Ishikawa (cell line): ENCODE data around the gene DMRTC2.

Source experiments
- CEBPB ChIP-seq: IDR thresholded peaks from 2 replicates; pipeline ENCODE4 v1.6.1; 2012
- CREB1 ChIP-seq: IDR thresholded peaks from 2 replicates; pipeline ENCODE4 v1.6.1; 2012; ENCODE audit warnings: low read depth
- EGR1 ChIP-seq: IDR thresholded peaks from 2 replicates; pipeline ENCODE4 v1.6.1; 2012
- EP300 ChIP-seq: IDR thresholded peaks from 2 replicates; pipeline ENCODE4 v1.6.1; 2012; ENCODE audit warnings: borderline replicate concordance
- FOXM1 ChIP-seq: IDR thresholded peaks from 2 replicates; pipeline ENCODE4 v1.6.1; 2012; ENCODE audit warnings: low read depth, borderline replicate concordance
- NFIC ChIP-seq: IDR thresholded peaks from 2 replicates; pipeline ENCODE4 v1.6.1; 2012
- RAD21 ChIP-seq: IDR thresholded peaks from 2 replicates; pipeline ENCODE4 v1.6.1; 2012; ENCODE audit warnings: low read depth
- REST ChIP-seq: IDR thresholded peaks from 2 replicates; pipeline ENCODE4 v1.6.1; 2012; ENCODE audit warnings: low read depth, mild to moderate bottlenecking
- TAF1 ChIP-seq: IDR thresholded peaks from 2 replicates; pipeline ENCODE4 v1.6.1; 2012; ENCODE audit warnings: low read depth, mild to moderate bottlenecking
- TCF12 ChIP-seq: IDR thresholded peaks from 2 replicates; pipeline ENCODE4 v1.6.1; 2012; ENCODE audit warnings: low read depth
- TEAD4 ChIP-seq: IDR thresholded peaks from 2 replicates; pipeline ENCODE4 v1.6.1; 2012
- YY1 ChIP-seq: IDR thresholded peaks from 2 replicates; pipeline ENCODE4 v1.6.1; 2012; ENCODE audit warnings: low read depth
- ZBTB7A ChIP-seq: IDR thresholded peaks from 2 replicates; pipeline ENCODE4 v1.6.1; 2012; ENCODE audit warnings: low read depth
- TF ChIP-seq, protein P1 (sequence below): IDR thresholded peaks from 2 replicates; pipeline ENCODE4 v1.6.1; 2012
- TF ChIP-seq, protein P2 (sequence below): IDR thresholded peaks from 2 replicates; pipeline ENCODE4 v1.6.1; 2012

DMRTC2 gene

GRCh38 chr19:41815301-41815700 lies 29.5 kb upstream of the DMRTC2 start:
- TF ChIP-seq REST (no peak), FOXM1 (no peak), TCF12 (no peak), YY1 (no peak), EGR1 (no peak), TAF1 (no peak), CEBPB (no peak), CREB1 (no peak), RAD21 (no peak), TEAD4 (no peak), ZBTB7A (no peak), NFIC (no peak), EP300 (no peak)
- TF ChIP-seq, protein P1, sequence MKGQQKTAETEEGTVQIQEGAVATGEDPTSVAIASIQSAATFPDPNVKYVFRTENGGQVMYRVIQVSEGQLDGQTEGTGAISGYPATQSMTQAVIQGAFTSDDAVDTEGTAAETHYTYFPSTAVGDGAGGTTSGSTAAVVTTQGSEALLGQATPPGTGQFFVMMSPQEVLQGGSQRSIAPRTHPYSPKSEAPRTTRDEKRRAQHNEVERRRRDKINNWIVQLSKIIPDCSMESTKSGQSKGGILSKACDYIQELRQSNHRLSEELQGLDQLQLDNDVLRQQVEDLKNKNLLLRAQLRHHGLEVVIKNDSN, result no peak
- TF ChIP-seq, protein P2, sequence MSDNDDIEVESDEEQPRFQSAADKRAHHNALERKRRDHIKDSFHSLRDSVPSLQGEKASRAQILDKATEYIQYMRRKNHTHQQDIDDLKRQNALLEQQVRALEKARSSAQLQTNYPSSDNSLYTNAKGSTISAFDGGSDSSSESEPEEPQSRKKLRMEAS, result no peak

DNA sequence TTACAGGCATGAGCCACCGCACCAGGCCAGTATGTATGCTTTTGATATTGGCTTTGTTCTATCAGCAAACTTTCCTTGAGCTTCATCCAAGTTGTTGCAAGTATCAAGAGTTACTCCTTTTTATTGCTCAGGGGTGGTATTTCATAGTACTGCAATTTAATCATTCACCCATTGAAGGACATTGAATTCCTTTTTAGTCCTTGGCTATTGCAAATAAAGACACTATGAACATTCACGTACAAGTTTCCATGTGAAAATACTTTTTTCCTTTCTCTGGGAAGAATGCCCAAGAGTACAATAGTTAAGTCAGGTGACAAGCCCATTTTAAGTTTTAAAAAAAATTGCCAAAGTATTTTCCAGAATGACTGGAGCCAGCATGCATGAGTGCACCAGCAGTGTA lies 28.1 kb upstream of the DMRTC2 start:
- no peak for TF ChIP-seq TEAD4
- no peak for TF ChIP-seq FOXM1
- TF ChIP-seq EGR1, result no peak
- TF ChIP-seq, protein P1, result no peak
- TF ChIP-seq ZBTB7A, result no peak
- TF ChIP-seq YY1, result no peak

DNA sequence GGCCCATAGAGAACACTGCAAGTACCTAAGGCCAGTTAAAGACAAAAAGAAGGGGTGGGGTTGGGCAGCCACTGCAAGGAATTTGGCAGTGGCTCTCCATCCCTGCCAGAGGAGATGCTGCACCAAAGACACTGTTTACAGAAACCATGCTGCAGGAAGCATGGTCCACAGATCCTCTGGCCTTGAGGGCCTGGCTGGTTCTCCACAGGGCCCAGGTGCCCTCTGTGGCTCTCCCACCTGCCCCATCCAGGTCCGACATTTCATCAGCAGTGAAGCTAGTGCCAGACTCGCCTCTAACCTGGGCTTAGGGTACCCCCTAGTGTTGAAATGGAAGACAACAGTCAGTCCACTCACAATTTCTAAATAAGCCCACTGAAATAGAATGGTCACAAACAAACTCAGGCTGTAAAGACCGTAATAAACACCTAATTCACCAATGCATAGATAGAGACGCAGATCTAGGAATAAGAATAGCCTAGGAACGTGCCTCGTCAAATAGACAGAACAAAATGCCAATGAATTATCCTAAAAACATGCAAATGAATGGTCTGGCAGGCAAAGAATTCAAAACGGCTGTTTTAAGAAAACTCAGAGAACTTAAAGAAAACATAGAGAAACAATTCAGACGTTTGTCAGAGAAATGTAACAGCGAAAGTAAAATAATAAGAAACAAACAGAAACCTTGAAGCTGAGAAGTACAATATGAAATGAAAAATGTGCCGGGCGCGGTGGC lies 23.7 kb upstream of the DMRTC2 start:
- TF ChIP-seq ZBTB7A (no peak), NFIC (no peak), RAD21 (peak; percentile 75)

- TF ChIP-seq YY1, result no peak
- TF ChIP-seq FOXM1, result no peak
- TF ChIP-seq, protein P1, result no peak
- TF ChIP-seq EP300, result no peak
- no peak for TF ChIP-seq TCF12
- no peak for TF ChIP-seq EGR1
- no peak for TF ChIP-seq TEAD4
- no peak for TF ChIP-seq REST
- no peak for TF ChIP-seq ZBTB7A
- TF ChIP-seq TAF1, result no peak
- TF ChIP-seq NFIC, result no peak
- TF ChIP-seq, protein P2, result no peak
- no peak for TF ChIP-seq CREB1
- no peak for TF ChIP-seq CEBPB
- TF ChIP-seq RAD21, result no peak
Measured at GRCh38 chr19:41837981-41838708, 6.7 kb upstream of the DMRTC2 start.

GRCh38 chr19:41839211-41839610 lies 5.6 kb upstream of the DMRTC2 start:
- TF ChIP-seq, protein P2, result no peak
- TF ChIP-seq NFIC, result no peak
- no peak for TF ChIP-seq YY1
- no peak for TF ChIP-seq TEAD4
- no peak for TF ChIP-seq CEBPB
- no peak for TF ChIP-seq CREB1
- TF ChIP-seq EP300, result no peak
- no peak for TF ChIP-seq REST
- TF ChIP-seq EGR1, result no peak
- no peak for TF ChIP-seq TAF1
- no peak for TF ChIP-seq TCF12
- no peak for TF ChIP-seq FOXM1
- no peak for TF ChIP-seq RAD21
- no peak for TF ChIP-seq ZBTB7A
